Measurements from ENCODE around the gene MST1. TPM values are rescaled to one million over a fixed set of nuclear protein-coding genes. Genes with fewer than 3 reads are reported as not detected.

MST1 gene
- total RNA-seq, 4 donors from 2014 or later, result 1.7 to 4.7 (median 3.8) TPM

DNA sequence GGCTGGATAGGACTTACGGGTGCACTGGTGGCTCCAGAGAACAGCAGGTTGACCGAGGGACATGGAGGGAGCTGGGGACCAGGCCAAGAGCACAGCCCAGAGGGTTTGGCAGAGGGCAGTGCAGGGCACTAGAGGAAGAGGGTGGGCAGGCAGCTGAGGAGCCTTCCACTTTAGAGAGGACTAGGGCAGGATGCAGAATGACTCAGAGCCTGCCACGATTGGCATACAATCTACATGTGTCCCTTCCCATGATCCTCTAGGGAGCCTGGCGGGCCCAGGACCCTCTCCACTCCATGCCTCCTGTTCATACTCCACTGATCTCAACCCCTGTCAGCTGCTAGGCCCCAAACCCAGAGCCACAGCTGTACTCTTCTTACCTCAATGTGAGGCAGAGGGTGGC lies 29.5 kb downstream of the MST1 start:
- 66% methylated on average over 4 of the region's 4 CpGs for WGBS
- Histone ChIP-seq H3K36me3 (no peaks in the 10 kb centered on the region), H3K27me3 (peaks cover 0 to 46% (median 0%) of the 10 kb centered on the region in 4 donors), H3K27ac (replicated peaks in 1 of 4) (no peak overlapping the region), H3K4me1 (peaks cover 0 to 7% (median 6%) of the 10 kb centered on the region in 4 donors), H3K4me3 (no peak overlapping the region), H3K9me3 (no peaks in the 10 kb centered on the region)
- no peak for DNase-seq (ENCODE audit: extremely low spot score)
- TF ChIP-seq EP300 (IDR thresholded peaks at IDR 0.05), result no peak
- intact Hi-C loops (cut with DNase I), result no loop called here

DNA sequence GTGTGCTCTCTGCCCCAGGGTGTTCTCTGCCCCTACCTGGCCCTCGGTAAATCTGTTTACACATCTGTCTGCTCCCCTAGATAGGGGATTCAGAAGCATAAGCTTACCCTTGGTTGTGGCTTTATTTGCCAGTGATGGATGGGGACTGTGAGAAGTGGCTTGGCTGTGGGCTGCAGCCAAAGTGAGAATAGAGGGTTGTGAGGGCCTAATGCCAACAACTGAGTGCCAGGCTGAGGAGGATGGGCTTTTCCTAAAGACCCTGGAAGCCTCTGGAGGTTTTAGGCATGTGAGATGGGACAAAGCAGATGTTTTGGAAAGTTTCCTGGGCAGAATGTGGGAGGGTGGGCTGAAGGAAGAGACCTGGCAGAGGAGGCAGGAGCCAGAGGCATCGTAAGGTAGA lies 30.6 kb downstream of the MST1 start:
- intact Hi-C loops (cut with DNase I), result no loop called here
- H3K4me1 ChIP-seq, result peaks cover 0 to 7% (median 6%) of the 10 kb centered on the region in 4 donors
- no peak for DNase-seq (ENCODE audit: extremely low spot score)
- H3K27me3 ChIP-seq, result peaks cover 0 to 36% (median 0%) of the 10 kb centered on the region in 4 donors
- H3K27ac ChIP-seq (replicated peaks in 1 of 4), result no peak overlapping the region
- WGBS, result 75% methylated on average over 2 of the region's 2 CpGs
- no peaks in the 10 kb centered on the region for H3K9me3 ChIP-seq
- no peaks in the 10 kb centered on the region for H3K36me3 ChIP-seq
- no peak overlapping the region for H3K4me3 ChIP-seq
- TF ChIP-seq, protein P1, sequence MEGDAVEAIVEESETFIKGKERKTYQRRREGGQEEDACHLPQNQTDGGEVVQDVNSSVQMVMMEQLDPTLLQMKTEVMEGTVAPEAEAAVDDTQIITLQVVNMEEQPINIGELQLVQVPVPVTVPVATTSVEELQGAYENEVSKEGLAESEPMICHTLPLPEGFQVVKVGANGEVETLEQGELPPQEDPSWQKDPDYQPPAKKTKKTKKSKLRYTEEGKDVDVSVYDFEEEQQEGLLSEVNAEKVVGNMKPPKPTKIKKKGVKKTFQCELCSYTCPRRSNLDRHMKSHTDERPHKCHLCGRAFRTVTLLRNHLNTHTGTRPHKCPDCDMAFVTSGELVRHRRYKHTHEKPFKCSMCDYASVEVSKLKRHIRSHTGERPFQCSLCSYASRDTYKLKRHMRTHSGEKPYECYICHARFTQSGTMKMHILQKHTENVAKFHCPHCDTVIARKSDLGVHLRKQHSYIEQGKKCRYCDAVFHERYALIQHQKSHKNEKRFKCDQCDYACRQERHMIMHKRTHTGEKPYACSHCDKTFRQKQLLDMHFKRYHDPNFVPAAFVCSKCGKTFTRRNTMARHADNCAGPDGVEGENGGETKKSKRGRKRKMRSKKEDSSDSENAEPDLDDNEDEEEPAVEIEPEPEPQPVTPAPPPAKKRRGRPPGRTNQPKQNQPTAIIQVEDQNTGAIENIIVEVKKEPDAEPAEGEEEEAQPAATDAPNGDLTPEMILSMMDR (IDR thresholded peaks at IDR 0.05), result no peak
- TF ChIP-seq POLR2AphosphoS5 (IDR thresholded peaks at IDR 0.05) (no peak), EP300 (IDR thresholded peaks at IDR 0.05) (no peak), POLR2A (IDR thresholded peaks at IDR 0.05; ENCODE audit: low read depth) (no peak)

DNA sequence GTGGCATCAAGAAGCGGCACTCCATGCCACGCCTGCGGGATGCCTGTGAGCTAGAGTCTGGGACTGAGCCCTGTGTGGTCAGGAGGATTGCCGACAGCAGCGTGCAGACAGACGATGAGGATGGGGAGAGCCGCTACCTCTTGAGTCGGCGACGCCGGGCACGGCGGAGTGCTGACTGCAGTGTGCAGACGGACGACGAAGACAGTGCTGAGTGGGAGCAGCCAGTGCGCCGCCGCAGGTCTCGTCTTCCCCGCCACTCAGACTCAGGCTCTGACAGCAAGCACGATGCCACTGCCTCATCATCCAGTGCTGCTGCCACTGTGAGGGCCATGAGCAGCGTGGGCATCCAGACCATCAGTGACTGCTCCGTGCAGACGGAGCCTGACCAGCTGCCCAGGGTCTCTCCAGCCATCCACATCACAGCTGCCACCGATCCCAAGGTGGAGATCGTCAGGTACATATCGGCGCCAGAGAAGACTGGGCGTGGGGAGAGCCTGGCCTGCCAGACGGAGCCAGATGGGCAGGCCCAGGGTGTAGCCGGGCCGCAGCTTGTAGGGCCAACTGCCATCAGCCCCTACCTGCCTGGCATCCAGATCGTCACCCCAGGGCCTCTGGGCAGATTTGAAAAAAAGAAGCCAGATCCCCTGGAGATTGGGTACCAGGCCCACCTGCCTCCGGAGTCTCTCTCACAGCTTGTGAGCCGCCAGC lies 31.9 kb downstream of the MST1 start:
- no peak overlapping the region for H3K27ac ChIP-seq (replicated peaks in 1 of 4)
- intact Hi-C loops (cut with DNase I), result no loop called here
- H3K4me1 ChIP-seq, result peaks cover 0 to 7% (median 6%) of the 10 kb centered on the region in 4 donors
- H3K27me3 ChIP-seq, result peaks cover 0 to 22% (median 0%) of the 10 kb centered on the region in 4 donors
- WGBS, result 94% methylated on average over 30 of the region's 36 CpGs
- H3K9me3 ChIP-seq, result no peaks in the 10 kb centered on the region
- H3K4me3 ChIP-seq, result no peak overlapping the region
- TF ChIP-seq POLR2A (IDR thresholded peaks at IDR 0.05; ENCODE audit: low read depth), result no peak
- TF ChIP-seq EP300 (IDR thresholded peaks at IDR 0.05), result no peak
- TF ChIP-seq, protein P1 (IDR thresholded peaks at IDR 0.05), result no peak
- no peak for TF ChIP-seq POLR2AphosphoS5 (IDR thresholded peaks at IDR 0.05)
- no peak for DNase-seq (ENCODE audit: extremely low spot score)
- no peaks in the 10 kb centered on the region for H3K36me3 ChIP-seq

DNA sequence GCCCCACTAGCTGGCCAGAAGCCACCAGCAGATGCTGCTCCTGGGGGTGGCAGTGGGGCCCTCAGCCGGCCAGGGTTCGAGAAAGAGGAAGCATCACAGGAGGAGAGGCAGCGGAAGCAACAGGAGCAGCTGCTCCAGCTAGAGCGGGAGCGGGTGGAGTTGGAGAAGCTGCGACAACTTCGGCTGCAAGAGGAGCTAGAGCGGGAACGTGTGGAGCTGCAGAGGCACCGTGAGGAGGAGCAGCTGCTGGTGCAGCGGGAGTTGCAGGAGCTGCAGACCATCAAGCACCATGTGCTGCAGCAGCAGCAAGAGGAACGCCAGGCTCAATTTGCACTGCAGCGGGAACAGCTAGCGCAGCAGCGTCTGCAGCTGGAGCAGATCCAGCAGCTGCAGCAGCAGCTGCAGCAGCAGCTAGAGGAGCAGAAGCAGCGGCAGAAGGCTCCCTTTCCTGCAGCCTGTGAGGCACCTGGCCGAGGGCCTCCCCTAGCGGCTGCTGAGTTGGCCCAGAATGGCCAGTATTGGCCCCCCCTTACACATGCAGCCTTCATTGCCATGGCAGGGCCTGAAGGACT lies 32.6 kb downstream of the MST1 start:
- Histone ChIP-seq H3K4me3 (no peak overlapping the region), H3K27ac (replicated peaks in 1 of 4) (no peak overlapping the region), H3K36me3 (no peaks in the 10 kb centered on the region), H3K9me3 (no peaks in the 10 kb centered on the region), H3K27me3 (peaks cover 0 to 15% (median 0%) of the 10 kb centered on the region in 4 donors), H3K4me1 (peaks cover 0 to 7% (median 6%) of the 10 kb centered on the region in 4 donors)
- intact Hi-C loops (cut with DNase I), result no loop called here
- DNase-seq (ENCODE audit: extremely low spot score), result no peak
- WGBS, result 57% methylated on average over 14 of the region's 18 CpGs
- TF ChIP-seq POLR2AphosphoS5 (IDR thresholded peaks at IDR 0.05) (no peak), EP300 (IDR thresholded peaks at IDR 0.05) (no peak), POLR2A (IDR thresholded peaks at IDR 0.05; ENCODE audit: low read depth) (no peak)
- TF ChIP-seq, protein P1 (IDR thresholded peaks at IDR 0.05), result no peak

DNA sequence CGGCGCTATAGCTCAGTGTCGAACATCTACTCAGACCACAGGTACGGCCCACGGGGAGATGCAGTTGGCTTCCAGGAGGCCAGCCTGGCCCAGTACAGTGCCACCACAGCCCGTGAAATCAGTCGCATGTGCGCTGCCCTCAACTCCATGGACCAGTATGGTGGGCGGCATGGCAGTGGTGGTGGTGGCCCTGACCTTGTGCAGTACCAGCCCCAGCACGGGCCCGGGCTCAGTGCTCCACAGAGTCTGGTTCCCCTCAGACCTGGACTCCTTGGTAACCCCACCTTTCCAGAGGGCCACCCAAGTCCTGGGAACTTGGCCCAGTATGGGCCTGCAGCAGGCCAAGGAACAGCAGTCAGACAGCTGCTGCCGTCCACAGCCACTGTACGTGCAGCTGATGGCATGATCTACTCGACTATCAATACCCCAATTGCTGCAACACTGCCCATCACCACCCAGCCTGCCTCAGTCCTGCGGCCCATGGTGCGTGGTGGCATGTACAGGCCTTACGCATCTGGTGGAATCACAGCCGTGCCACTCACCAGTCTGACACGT lies 33.5 kb downstream of the MST1 start:
- 97% methylated on average over 16 of the region's 19 CpGs for WGBS
- H3K36me3 ChIP-seq, result no peaks in the 10 kb centered on the region
- peaks cover 0 to 12% (median 0%) of the 10 kb centered on the region in 4 donors for H3K27me3 ChIP-seq
- no peak overlapping the region for H3K27ac ChIP-seq (replicated peaks in 1 of 4)
- no peak overlapping the region for H3K4me3 ChIP-seq
- TF ChIP-seq, protein P1 (IDR thresholded peaks at IDR 0.05), result no peak
- TF ChIP-seq EP300 (IDR thresholded peaks at IDR 0.05) (no peak), POLR2A (IDR thresholded peaks at IDR 0.05; ENCODE audit: low read depth) (no peak), POLR2AphosphoS5 (IDR thresholded peaks at IDR 0.05) (no peak)
- peaks cover 0 to 7% (median 6%) of the 10 kb centered on the region in 4 donors for H3K4me1 ChIP-seq
- intact Hi-C loops (cut with DNase I), result no loop called here
- no peak for DNase-seq (ENCODE audit: extremely low spot score)
- no peaks in the 10 kb centered on the region for H3K9me3 ChIP-seq

All from esophagus muscularis mucosa (tissue), 4 donors.